Ramos (cell line): ENCODE data around the gene TMEM176B.

ENCODE experiments used
- in situ Hi-C: fragments of 300-500 bp; cut with MboI; formaldehyde crosslinking; loops from one replicate; pipeline ENCODE4 v1.14.3; 2022; ENCODE audit warnings: low sequenced_read_pairs; ENCODE audit not compliant: unreplicated experiment

TMEM176B gene

DNA sequence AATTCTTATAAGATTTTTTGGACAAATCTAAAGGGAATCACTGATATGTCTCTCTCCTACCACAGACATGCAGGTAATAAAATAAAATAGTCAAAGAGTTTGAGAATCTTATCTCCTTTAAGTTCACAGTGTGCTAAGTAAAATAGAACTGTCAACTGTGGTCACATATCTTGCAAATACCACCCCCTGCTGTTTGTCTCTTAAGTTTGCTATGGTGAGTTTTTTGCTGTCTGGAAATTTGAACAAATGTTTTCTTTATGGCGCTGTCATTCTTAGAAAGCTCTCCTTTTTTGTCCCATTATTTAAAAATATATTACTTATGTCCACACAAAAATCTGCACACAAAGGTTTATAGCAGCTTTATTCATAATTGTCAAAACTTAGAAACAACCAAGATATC is 43.3 kb downstream of the TMEM176B start:
- in situ Hi-C loops: loop anchor here (10.0 to 25.0 kb wide), 2 partner anchors 312 to 470 kb away; no protein-coding TSS in a partner anchor

DNA sequence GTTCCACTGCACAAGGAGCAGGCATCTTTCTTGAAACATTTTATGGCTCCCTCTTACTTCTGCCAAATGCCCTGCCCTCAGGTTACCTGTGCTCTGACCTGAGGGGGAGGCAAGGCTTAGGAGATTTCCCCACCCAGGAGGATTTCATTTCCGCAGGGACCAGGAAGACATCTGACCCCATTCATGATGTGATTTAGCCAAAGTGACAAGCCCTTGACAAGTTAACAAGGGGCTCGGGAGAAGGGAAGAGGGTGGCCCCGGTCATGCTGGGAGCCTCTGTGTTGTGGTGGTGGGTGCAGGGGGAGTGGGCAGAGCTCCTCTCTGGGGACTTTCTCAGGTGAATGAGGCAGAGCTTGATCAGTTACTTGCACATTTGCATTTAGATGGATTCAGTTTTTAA is 44.0 kb downstream of the TMEM176B start:
- in situ Hi-C loops: loop anchor here (10.0 to 25.0 kb wide), 2 partner anchors 311 to 469 kb away; no protein-coding TSS in a partner anchor

DNA sequence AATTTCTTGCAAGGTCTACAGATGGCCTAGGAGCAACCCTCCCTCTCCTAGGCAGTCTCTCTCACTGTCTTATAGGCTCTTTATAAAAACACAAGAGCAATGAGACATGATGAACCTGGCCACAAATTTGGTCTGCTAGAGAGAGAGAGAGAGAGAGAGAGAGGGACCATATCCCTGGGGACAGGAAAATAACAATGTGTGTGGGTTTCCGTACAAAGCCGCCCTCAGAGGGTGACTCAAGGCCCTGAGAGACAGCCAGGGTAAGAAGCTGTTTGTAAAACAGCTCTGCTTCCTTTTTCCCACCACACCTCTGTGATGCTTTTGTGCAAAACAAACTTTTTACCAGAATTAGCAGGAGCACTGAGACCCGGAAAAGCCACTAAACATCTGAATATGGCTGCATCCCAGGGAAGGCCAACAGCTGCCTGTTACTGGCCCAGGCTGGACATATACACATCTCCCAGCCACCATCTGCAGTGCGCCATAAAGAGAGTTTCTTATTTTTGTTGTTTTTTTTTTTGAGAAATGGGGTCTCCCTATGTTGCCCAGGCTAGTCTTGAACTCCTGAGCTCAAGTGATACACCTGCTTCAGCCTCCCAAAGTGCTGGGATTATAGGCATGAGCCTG is 44.6 kb downstream of the TMEM176B start:
- in situ Hi-C loops: loop anchor here (10.0 to 25.0 kb wide), 2 partner anchors 311 to 468 kb away; no protein-coding TSS in a partner anchor

DNA sequence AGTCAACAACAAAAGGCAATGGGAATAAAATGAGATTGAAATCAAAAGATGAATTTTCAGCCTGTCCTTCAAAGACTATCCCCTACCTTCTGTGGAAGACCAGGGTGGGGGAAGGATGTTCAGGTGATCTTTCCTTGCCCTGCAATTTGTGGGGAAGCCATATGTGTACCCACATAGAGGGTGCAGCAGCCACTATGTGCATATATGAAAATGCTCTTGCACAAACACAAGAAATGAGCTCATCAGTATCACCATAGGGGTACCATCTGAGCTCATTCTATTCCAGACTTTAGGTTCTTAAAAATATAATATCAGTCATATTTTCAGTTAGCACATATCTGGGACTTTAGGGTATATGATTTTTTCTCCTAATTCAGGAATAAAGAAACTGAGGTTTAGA is 45.2 kb downstream of the TMEM176B start:
- in situ Hi-C loops: loop anchor here (10.0 to 25.0 kb wide), 2 partner anchors 310 to 468 kb away; no protein-coding TSS in a partner anchor

DNA sequence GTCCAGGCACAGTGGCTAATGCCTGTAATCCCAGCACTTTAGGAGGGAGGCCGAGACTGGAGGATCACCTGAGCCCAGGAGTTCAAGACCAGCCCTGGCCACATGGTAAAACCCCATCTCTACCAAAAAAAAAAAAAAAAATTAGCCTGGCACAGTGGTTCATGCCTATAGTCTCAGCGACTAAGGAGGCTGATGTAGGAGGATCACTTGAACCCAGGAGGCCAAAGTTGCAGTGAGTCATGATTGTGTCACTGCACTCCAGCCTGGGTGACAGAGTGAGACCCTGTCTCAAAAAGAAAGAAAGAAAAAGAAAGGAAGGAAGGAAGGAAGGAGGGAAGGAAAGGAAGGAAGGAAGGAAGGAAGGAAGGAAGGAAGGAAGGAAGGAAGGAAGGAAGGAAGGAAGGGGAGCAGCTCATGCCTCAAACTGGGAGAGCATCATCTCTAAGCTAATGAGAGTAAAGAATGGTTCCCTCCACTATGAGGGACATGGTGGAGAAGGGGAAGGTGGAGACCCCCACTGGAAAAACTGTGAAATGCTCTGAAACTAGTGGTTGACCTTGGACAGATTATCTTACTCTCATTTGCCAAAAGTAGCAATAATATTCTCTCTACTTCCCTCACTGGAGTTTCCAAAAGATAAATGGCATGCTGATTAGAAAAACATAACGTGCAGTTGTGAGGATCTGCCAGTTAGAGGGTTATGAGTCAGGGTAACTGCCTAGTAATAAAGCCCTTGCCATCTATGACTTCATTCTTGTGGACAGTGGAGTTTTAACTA is 46.1 kb downstream of the TMEM176B start:
- in situ Hi-C loops: loop anchor here (10.0 to 25.0 kb wide), 2 partner anchors 309 to 467 kb away; no protein-coding TSS in a partner anchor

DNA sequence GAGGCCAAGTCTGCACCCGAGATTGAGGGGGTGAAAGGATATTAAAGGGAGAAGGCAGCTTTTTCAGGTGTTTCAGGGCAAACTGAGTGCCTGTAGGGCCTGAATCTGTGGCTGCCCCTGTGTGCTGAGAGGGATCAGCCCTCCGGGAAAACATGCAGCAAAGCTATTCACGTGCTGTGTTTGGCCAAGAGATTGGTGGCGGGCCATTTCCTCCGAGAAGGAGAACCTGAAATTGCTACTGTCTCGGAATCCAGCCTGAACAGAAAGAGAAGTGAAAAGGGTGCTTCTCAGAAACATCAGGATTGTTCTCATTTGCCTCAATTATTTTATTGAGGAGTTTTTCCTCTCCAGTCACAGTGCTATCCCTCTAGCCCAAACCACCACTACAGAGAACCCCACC is 46.9 kb downstream of the TMEM176B start:
- in situ Hi-C loops: loop anchor here (10.0 to 25.0 kb wide), 2 partner anchors 308 to 466 kb away; no protein-coding TSS in a partner anchor

DNA sequence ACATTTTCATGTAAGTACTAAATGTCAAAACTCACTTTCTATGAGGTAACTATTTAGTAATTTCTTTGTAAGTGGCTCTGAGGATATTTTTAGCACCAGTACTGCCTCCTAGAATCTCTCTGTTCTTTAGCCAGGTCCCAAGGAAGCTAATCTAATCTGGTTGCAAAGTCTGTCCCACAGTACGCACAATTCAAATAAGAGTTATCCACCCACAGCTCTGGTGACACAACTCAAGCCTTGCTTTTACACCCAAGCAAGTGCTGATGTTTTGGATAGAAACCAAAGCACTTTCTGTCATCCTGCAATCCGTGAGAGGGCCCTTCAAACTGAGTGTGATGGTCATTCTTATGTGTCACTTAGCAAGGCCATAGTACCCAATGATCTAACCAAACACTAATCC is 48.5 kb downstream of the TMEM176B start:
- in situ Hi-C loops: loop anchor here (10.0 to 25.0 kb wide), 2 partner anchors 307 to 464 kb away; no protein-coding TSS in a partner anchor

DNA sequence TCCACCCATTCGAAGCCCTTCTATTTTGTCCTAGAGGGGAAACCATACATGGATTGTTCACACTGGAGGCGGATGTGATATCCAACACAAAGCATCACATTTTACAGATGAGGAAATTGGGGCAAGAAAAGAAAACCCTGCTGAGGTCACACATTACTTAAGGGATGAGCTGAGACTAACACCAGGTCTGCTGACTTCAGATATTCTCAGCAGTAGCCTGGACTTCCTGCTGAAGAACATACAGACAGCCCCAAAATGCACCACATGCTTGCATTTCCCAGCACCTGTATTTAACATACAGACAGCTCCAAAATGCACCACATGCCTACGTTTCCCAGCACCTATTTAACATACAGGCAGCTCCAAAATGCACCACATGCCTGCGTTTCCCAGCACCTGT is 51.8 kb downstream of the TMEM176B start:
- in situ Hi-C loops: no loop called here

DNA sequence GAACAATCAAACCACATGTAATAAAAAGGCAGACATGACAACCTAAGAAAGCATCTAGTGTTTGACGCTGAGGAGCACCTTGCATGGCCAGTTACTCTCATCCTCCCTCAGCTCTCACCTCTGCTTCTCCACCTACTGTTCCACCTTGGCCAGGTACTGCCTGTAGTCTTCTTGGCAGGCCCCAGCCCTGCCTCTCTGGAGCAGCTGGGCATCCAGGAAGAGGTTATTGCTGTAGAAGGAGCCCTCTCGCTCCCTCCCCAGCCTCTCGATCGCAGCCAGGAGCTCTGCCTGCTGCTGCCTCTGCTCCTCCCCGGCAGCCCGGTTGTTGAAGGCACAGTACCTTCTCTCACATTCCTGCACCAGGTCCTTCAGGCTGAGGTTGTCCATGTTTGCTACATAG is 53.2 kb downstream of the TMEM176B start:
- in situ Hi-C loops: no loop called here

DNA sequence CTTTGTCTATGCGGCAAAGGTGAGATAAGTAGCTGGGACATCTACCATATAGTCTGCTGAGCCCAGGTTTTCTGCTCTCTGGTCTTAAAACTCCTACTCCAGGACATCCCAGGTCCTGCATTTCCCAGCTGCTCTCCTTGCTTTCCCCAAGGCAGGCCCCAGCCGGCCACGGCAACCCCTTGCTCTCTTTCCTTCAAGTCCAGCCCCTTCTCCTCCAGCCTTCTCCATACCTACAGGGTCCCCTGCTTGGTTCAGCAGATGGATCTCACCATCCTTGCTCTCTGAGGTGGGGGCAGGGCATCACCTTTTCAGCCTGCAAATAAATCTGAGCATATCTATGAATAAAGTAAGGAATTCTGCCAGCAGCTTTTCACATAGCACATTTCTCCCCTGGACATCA is 54.3 kb downstream of the TMEM176B start:
- in situ Hi-C loops: no loop called here

DNA sequence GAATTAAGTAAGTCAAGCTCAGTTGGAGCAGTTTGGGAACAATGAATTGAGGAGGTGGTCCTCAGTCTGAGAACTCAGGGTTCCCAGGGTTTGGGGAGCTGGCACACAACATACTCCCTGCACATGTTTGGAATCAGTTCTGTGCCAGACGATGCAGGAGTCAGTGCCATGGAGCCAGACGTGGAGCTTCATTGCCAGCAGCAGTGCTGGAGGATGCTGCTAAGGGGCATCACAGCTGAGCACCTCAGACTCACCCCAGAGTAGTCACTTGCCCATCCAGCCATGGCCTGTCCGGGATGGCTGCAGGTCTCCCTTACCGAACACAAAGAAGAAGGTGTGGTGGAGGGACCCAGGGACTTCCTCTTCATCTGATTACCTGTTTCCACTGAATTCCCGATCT is 55.1 kb downstream of the TMEM176B start:
- in situ Hi-C loops: no loop called here

DNA sequence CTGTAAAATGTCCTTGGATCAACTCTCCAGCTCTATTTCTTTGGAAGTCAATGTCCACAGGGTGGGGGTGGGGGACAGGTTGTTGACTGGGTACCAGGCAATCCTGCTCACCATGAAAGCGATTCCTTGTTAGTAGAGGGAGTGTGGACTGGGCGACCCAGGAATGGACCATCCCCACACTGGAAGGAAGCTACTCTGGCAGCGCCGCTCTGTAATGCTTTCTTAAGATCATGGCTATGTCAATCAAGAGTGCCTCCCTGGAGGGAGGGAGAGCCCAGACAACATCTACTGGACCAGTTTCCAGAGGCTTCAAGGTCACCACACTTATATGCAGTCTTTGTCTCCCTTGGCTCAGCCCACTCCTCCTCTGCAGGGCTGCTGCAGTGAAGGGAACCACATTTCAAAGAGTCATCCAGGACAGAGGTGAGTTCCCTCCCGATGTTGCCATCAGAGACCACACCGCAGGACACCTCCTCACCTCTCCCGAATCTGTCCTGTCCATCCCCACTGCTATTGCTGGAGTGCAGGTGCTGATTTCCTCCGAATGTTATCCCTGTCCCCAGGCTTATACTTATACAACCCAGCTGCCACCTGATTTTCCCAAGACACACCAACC is 56.0 kb downstream of the TMEM176B start:
- in situ Hi-C loops: no loop called here

DNA sequence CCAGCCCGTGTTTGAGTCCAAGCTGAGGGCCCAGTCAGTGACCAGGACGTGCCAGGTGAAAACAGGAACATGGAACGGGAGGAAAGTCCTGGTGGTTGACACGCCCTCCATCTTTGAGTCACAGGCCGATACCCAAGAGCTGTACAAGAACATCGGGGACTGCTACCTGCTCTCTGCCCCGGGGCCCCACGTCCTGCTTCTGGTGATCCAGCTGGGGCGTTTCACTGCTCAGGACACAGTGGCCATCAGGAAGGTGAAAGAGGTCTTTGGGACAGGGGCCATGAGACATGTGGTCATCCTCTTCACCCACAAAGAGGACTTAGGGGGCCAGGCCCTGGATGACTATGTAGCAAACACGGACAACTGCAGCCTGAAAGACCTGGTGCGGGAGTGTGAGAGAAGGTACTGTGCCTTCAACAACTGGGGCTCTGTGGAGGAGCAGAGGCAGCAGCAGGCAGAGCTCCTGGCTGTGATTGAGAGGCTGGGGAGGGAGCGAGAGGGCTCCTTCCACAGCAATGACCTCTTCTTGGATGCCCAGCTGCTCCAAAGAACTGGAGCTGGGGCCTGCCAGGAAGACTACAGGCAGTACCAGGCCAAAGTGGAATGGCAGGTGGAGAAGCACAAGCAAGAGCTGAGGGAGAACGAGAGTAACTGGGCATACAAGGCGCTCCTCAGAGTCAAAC is 57.7 kb downstream of the TMEM176B start:
- in situ Hi-C loops: no loop called here
